ENCODE data around the gene MYH7B.

Gene MYH7B

DNA sequence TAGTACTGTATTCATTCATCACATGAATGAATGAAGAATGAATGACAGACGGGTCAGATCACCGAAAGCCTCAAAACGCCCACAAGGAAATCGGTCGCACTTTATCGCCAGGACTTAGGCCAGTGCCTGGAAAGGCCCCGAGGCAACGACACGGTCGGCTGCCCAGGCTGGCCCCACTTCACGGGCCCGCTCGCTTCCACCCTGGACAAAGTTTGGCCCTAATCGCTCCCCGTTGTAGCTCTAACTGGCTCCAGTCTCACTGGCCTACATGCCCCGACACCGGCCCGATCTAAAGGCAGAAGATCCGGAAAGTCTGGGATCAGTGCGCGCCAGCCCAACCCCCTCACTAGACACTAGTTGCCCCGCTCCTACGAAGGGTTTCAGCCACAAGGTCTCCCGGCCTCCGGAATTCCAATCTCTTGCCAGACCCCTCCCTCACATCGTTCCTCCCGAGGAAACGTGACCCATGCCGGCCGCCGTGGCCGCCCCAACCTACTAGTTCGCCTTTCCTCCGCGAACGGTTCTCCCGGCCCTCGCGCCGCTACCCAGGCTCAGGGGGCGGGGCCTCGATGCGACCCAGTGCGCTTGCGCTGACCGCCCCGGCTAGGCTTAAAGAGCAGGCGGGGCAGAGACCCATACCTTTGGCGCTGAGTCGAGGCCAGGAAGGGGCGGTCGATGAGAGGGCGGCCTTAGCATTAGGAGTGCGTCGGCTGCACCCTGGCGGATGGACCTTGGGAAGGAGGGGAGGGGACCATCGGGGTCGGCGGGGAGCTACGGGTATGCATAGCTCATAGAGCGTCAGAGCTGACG lies at the start of gene MYH7B, which contains the start of gene GSS:
TSS of gene MYH7B (plus strand) at position 638 of the 810 bp plus-strand sequence. CDS start 22,138 bp downstream, outside the sequence.
TSS of gene GSS (minus strand) at position 576 of the 810 bp plus-strand sequence. CDS start 3,954 bp downstream, outside the sequence.
- DNase-seq = peak; percentile 92

DNA sequence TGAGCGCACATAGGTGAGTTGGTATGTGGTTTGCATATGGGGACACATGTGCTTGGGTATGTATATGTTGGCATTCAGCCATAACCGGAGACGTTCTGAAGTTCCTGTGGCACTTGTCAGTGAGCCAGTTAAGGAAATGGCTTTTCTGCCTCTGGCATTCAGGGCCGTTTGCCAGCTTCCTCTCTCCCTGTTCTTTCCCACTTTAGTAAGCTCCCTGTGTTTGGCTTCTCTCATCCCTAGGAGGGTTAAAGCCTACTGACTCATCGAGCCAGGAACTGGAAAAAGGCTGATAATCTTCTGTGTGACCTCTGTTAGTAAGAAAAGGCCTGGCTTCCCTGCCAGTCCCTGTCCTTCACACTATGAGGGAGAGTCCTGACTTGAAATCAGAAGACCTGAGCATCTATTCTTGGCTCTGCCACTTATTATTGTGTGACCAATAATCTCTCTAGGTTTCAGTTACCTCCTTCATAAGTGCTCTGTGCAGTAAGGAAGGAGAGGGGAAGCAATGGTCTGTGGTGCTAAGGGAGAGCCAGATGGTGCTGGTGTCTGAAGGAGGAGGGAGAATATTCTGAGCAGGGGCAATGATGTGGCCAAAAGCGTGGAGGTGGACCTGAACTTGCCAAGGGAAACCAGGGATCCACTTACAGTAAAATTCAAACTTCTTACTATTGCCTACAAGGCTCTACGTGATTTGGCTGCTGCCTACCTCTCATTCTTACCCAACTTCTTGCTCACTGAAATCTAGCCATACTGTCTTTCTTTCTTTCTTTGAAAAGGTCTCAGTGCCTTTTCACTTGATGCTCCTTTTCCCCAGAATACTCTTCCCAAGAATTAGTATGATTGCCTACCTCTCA lies 47.8 kb upstream of the MYH7B start:
- peak; percentile 83 for DNase-seq

DNA sequence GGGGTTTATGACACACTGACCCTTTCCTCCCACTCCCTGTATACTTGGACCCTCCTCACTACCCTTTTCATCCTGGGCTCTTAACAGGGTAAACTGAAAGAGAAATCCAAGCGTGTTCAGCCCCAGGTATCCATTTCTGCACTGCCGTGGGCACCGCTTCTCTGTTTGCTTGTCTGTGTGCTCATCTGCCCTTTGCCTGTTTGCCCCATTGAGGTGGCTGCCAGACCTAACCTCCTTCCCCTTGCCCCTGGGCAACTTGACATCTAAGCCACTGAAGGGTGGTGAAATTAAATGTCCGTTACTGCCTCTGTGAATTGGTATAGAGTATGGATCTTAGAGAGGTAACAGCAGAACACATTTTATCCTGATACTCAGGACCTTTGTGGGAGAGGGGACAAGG lies 40.5 kb upstream of the MYH7B start:
- no peak for DNase-seq

DNA sequence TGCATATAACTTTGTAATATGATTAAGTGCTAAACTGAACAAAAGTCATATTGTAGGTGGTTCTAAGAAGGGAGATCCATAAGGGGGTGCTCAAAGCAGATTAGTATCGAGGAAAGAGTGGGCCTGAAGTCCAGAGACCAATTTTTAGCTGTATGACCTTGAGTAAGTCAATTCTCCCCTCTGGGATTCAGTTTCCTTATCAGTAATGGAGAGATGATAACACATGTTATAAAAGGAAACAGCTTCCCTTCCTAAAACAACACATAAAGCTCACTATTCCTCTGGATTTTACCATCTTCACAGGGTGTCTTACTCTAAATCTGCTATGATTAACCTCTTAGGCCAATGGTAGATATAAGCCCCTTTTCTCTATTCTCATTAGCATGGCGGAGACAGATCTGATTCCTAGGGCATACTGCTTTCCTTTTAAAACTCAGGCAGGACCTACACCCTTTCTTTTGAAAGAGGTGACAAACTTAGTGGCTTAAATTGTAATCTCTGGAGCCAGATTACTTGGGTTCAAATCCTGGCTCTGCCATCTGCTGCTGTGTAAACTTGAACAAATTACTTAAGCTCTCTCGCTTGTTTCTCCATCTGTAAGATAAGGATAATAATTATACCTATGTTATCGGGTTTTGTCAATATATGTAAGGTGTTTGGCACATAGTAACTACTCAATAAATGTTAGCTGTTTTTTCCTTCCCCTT lies 39.8 kb upstream of the MYH7B start:
- DNase-seq = no peak

DNA sequence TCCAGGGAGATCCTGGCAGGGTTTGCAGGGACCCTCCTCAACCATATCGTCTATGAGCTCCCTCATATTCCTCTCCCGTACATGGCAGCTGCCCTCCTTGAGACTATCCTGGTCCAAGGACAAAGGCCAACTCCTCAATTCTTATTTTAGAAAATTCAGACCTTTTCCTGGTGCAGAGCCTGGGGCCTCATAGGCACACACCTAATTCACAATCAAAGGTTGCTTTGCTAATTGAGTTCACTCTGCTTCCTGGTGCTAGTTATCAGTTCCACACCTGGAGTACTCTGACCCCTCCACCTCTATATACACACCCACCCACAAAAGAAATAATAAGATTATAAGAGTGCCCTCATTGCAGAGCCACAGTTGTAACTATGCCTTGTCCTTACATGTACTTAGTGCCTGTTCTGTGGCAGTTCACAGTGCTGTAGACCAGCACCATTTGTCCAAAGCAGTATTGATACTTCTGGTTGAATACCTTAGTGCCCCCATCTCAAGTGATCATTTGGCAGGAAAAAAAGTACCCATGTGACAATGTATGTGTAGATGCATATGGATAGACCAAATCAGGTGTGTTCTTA lies 38.8 kb upstream of the MYH7B start:
- DNase-seq = no peak

DNA sequence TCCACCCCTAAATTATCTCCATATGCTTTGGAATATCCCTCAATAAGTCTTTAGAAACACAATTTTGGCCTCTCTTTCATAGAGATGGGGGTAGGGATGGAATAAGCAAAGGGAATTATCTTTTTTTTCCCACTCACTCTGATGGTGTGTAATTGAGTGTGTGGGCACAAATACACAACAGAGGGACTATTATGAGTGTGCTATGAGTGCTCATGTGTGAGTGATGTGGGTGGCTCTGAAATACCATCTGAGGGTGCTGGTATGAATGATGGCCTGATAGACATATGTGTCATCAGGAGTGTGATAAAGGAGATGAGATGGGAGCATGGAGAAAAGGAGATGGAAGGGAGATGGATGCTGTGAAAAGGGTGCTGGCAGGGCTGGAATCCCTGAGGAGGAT lies 35.6 kb upstream of the MYH7B start:
- no peak for DNase-seq

DNA sequence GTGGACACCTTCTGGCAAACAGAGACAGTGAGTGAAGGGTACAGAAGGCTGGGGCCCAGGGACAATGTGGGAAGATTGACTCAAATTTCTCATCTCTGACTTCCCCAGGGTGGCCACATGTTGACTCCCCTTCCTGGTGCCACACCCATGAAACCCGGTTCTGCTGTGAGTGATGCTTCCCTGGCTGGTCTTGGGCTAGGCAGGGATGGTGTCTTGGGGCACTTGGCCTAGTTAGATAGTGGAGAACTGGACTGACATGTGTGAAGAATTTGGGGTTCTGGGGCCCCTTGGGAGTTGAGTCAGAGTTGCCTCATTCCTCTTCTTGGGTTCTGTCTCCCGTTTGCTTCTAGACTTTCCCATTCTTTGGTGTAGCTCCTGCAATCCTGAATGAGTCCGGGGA lies 34.2 kb upstream of the MYH7B start:
- DNase-seq = no peak

DNA sequence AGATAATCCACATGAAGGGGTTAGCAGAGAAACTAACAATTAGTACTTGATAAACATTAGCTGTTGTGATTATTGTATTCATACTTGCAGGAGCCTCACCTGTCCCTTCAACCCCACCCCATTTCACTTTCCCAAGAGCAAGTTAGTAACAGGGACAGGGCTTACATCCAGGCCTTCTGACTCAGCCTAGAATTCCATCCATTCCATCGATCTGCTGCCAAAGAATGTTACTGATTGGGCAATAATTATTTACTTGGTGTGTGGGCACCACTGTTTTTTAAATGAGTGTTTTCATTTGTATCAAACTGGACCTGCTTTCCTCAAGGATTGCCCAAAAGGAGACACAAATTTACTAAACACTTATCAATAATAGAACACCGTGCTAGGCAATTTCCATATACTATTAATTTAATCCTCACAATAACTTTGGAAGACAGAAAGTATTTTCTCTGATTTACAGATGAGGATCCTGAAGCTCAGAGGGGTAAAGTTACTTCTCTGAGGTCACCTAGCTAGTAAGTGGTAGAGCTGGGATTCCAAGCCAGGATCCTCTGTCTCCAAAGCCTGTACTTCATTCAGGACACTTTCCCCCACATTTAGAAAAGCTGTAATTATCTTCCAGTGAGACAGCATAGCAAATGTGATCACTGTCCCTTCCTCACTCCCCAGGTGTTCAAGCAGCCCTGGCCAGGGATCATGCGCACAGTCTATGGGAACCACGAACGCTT lies 32.9 kb upstream of the MYH7B start:
- DNase-seq = peak; percentile 56

DNA sequence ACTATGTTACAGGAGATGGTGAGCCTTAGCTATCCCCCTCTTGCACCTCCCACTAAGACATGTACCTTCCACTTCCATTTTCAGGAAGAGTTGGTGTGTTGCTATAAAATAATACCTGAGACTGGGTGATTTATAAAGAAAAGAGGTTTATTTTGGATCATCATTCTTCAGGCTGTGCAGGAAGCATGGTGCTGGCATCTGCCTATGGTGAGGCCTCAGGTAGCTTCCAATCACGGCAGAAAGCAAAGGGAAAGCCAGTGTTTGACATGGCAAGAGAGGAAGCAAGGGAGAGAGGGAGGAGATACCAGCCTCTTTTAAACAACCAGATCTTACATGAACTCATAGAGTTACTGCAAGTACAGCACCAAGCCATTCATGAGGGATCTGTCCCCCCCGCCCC lies 32.3 kb upstream of the MYH7B start:
- DNase-seq = no peak

DNA sequence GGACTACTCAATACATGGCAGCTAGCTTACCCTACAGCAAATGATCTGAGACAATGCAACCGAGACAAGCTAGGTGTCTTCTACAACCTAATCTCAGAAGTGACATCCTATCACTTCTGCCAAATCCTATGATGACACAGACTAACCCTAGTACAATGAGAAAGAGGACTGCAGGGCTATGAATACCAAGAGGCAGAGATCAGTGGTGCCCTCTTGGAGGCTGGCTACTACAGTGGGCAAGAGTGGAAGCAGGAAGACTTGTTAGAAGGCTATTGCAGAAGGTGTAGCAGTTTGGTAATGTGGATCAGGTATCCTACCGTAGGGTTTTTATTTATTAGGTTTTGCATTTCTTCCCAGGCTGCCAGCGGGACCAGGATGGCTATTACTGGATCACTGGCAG lies 30.3 kb upstream of the MYH7B start:
- DNase-seq = no peak

DNA sequence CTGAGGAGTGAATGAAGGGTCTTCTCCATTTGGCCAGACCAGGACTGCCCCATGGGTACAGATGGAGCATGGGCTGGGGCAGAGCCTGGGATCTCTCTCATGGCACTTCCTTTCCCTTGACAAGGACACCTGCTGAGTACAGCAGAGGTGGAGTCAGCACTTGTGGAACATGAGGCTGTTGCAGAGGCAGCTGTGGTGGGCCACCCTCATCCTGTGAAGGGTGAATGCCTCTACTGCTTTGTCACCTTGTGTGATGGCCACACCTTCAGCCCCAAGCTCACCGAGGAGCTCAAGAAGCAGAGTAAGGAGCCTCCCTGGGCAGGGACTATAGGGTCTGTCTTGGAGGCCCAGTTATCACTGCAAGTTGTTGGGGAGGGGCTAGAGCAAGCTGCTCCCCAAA lies 29.7 kb upstream of the MYH7B start:
- no peak for DNase-seq

DNA sequence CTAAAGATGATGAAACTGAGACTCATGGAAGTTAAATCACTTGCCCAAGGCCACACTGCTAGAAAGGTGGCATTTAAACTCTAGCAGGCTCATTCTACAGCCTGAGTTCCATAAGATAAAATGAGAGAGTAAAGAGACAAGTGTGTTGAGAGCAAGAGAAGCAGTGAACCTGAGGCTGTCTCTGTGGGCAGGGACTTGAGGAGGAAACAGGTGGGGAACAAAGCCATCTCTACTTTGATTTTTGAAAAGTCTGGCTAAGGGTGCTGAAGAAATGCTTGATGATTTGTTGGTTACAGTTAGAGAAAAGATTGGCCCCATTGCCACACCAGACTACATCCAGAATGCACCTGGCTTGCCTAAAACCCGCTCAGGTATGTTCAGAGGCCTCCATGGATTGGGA lies 29.1 kb upstream of the MYH7B start:
- DNase-seq = no peak

DNA sequence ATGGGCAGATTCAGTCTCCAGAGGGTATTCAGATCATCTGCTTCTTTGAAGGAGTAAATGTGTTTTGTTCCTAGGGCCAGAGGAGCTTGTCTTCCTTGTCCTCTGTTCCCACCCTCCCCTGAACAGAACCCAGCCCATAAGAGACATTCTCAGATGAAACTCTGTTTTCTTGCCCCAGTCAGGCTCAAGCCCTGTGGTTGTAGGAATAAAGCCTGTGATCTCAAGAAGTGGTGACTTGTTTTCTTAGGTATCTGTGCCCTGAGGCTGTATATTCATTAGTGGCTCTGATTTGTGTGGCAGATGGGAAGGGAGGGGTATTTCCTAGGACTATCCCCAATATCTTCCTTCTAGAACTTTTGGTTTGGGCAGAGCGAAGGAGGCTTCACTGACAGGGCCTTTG lies 27.9 kb upstream of the MYH7B start:
- no peak for DNase-seq

DNA sequence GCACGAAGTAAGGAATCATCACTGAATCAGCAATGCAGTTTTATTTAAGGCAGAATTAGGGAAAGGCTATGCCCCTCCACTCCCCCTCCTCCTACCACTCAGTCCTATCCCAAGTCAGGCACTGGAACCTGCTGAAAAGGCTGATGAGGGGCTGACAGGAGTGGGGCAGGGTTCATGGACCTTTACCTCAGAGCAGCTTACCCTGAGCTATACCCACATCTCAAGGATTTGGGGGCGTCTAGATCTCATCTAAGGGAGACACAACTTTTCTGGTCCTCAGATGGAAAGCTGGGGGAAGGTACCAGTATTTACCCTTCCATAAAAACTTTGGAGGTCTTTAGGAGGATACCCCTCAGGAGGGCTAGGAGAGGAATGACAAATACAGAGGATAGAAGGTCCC lies 27.3 kb upstream of the MYH7B start:
- DNase-seq = no peak

DNA sequence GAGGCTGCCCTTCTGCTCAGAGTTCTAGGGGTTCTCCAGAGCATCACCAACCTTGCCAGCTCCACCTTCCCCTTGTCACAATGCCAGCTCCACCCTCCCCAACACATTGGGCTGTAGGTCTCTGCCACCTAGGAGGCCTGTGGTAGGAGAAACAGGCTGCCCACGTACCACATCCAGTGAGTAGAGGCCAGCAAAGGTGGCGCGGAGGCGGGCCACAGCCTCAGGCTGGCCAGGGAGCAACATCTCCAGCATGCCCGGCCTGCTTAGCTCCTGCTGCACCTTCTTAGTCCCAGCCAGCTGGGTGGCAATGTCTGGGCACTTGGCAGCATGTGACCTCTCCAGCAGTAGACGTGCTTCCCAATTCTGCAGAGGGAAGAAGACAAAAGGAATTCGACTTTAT lies 23.9 kb upstream of the MYH7B start:
- no peak for DNase-seq

DNA sequence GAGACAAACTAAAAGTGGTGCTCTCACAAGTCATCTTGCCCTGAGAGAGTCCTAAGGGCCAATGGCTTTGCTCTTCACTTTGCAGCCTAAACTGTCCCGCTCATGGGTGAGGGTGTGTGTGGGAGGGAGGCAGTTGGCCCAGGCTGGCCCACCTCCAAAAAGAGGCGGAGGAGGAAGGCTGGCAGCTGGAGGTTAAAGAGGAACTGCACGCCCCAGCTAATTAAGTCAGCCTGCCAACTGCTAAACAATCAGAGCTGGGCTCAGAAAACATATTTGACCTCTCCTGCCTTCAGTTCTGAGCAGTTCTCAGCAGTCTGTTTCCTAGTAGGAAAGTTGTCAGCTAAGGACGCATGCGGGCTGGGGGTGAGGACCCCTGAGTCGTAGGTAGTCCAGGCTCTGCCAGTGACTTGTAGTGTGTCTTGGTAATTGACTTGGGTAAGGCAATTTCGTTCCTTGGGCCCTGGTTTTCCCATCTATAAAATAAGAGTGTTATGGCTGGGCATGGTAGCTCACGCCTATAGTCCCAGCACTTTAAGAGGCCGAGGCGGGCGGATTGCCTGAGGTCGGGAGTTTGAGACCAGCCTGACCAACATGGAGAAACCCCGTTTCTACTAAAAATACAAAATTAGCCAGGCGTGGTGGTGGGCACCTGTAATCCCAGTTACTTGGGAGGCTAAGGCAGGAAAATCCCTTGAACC lies 17.1 kb upstream of the MYH7B start:
- DNase-seq = peak; percentile 13

DNA sequence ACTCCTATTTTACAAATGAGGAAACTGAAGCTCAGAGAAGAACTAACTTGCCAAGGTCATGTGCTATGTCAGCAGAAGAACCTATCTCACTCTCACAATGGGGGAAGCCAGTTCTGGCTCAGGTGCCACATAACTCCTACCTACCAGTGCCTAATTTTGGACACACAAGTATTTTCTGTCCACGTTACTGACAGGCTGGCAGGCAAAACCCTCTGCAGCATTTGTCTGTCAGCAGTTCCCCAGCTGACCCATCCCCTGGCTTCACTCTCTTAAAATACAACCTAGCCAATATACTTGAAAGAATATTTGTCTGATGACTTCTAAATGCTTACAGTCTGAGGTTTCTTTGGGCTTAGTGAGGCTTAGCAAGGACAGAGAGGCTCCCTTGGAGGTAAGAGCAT lies 15.6 kb upstream of the MYH7B start:
- DNase-seq = peak; percentile 77

DNA sequence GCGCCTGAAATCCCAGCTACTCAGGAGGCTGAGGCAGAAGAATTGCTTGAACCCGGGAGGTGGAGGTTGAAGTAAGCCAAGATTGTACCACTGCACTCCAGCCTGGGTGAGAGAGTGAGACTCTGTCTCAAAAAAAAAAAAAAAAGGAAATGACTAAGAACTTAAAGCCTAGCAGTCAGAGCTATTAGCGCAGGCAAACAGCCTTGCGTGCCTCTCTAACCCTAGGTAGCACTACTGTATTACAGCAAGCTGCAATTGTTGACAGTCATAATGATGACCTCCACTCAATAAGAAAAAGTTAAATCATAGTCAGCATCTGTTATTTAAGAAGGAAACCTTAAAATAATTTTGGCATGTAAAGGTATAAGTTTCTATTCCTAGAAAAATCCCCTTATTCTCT lies 14.4 kb upstream of the MYH7B start:
- no peak for DNase-seq

DNA sequence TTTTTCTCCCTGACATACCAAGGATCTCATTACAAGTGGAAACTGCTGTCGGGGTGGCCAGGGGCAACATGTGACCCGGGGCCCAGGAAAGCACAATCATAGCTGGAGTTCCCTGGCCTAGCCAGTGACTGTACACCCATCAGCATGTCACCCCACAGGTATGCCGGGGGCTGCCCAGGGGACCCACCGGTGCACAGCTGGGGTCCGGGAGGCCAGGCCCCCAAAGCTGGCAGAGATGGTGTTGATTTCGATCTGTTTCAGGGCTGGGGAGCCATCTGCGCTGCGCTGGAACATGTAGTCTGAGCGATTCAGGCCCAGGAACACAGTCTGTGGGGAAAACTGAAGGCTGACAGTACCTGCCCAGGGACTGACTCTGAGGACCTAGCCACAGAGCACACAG lies 13.4 kb upstream of the MYH7B start:
- no peak for DNase-seq

DNA sequence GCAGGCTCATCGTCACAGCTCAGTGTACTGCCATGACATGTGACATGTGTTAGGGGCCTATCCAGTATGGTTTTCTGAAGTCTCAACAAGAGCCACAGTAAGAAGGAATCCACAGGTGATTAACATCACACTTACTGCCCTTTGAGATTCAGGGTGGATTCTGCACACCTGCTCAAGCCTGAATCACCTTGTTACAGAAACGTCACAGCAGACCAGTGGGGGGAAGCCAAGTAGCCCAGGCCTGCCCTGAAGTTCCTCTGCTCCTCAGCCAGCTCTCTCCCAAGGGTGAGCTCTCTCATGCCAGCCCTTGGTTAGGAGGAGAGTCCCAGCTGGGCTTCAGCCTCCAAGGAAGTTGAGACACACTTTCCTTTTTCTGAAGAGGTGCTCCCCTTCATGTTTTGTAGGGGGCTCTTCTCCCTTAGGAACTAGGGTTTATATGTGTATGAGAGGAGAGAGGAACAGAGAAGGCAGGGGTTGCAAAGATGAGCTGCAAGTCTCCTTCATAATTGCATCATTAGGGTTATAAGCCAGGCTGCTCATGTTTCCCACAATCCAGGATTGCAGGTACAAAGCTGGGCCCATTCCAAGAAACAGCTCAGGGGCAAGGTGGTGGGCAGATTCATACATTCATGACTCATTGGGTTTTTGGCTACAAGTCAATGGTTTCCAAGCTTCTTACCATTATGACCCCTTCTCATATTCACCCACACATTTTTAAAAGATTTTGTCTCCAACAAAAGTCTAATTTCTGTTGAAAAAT lies 11.7 kb upstream of the MYH7B start:
- peak; percentile 67 for DNase-seq

Measured in kidney glomerular epithelial cell (primary cell).